ENCODE data around the gene KNL1.
"Not testable (repeated sequence)": the region's sequence is repeated elsewhere in the genome, so short reads cannot be mapped to it uniquely, and the experiment has no call there.

The KNL1 gene

GRCh38 chr15:40680959-40681358 is 86.9 kb downstream of the KNL1 start:
- DNase-seq = not testable (repeated sequence)

DNA sequence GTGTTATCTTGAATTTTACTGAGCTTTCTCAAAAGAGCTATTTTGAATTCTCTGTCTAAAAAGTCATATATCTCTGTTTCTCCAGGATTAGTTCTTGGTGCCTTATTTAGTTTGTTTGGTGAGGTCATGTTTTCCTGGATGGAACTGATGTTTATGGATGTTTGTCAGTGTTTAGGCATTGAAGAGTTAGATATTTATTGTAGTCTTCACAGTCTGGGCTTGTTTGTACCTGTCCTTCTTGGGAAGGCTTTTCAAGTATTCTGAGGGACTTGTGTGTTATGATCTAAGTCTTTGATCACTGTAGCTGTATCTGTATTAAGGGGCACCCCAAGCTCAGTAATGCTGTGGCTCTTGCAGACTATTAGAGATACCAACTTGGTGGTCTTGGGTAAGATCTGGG is 90.3 kb downstream of the KNL1 start:
- no peak for DNase-seq

DNA sequence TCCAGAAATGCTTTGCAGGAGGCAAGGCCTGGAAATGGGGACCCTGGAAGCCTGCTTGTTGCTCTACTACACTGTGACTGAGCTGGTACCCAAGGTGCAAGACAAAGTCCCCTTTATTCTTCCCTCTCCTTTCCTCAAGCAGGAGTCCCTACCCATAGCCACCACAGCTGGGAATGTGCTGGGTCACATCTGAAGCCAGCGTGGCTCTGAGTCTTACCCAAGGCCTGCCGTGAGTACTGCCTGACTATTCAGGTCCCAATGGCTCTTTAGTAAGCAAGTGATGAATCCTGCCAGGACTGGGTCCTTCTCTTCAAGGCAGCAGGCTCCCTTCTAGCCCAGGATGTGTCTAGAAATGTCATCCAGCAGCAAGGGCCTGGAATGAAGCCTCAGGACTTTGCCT is 91.3 kb downstream of the KNL1 start:
- no peak for DNase-seq

GRCh38 chr15:40688932-40689799 is 95.1 kb downstream of the KNL1 start:
- no peak for DNase-seq

- DNase-seq = no peak
These were observed 97.7 kb downstream of the KNL1 start for GRCh38 chr15:40691737-40692136.

- no peak for DNase-seq
These were observed 100.0 kb downstream of the KNL1 start for GRCh38 chr15:40693904-40694687.

DNA sequence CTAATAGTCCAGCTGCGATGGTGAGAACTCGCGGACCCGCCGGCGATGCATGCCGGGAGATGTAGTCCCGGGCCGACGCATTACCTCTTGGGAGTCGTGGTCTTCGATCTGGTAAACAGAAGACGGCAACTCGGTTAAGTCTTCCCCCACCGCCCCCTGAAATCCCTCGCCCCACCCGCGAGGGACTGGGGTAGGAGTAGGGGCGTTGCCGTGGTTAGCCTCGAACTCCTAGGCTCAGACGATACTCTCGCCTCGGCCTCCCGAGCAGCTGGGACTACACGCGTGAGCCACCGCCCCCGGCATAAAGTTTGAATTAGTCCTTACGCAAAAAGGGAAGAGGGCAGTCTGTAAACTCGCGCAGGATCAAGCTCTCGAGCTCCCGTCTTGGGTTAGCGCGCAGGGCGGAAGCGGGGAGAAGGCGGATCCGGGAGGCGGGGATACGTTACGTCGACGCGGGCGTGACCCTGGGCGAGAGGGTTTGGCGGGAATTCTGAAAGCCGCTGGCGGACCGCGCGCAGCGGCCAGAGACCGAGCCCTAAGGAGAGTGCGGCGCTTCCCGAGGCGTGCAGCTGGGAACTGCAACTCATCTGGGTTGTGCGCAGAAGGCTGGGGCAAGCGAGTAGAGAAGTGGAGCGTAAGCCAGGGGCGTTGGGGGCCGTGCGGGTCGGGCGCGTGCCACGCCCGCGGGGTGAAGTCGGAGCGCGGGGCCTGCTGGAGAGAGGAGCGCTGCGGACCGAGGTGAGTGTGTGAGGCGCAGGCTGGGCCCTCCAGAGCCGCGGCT is 100.8 kb downstream of the KNL1 start, which contains the start of gene RAD51:
RAD51 (plus strand) TSS at position 487 of the 781 bp plus-strand sequence. CDS start 3,585 bp downstream, outside the sequence.
- peak; percentile 75 for DNase-seq

DNA sequence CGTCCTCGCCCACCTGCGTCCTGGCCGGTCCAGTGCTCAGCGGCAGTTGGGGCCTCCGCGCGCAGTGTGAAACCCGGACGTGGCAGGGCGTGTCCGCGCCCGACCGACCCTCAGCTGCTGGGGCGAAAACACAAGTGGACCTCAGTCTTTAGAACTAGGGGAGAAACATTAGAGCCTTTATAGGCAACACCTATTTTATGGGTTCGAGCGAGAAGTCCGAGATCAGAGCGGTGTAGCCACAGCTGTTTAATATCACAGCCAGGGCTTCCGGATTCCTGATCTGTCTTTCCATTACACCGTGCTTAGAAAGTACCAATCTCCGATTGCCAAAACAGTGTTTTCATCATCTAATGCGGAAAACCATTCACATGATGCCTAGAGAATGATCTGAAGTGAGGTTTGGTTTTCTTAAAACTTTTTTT is 101.4 kb downstream of the KNL1 start:
- no peak for DNase-seq

DNA sequence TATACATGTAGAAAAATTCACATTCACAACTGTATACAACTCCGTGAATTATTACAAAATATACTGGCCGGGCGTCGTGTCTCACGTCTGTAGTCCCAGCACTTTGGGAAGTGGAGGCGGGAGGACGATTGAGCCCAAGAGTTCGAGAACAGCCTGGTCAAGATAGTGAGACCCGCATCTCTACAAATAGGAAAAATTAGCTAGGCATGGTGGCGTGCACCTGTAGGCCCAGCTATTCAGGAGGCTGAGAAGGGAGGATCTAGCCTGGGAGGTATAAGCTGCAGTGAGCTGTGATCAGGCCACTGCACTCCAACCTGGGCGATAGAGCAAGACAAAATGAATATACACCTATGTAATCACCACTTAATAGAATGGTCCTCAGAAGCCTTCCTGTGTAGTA is 102.2 kb downstream of the KNL1 start:
- DNase-seq = no peak

DNA sequence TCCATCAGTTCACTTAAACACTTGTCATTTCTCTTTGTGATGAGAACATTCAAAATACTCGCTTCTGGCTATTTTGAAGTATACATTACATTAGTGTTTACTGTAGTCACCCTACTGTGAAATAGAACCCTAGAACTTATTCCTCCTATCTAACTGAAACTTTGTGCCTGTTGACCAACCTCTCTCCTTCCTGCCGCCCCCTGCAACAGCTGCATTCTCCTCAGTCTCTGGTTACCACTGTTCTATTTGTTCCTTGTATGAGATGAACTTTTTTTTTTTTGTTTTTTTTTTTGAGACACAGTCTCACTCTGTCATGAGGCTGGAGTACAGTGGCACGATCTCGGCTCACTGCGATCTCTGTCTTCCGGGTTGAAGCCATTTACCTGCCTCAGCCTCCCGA is 103.9 kb downstream of the KNL1 start:
- no peak for DNase-seq

- DNase-seq = no peak
These were observed 108.0 kb downstream of the KNL1 start for GRCh38 chr15:40702077-40702476.

GRCh38 chr15:40706121-40706520 is 112.1 kb downstream of the KNL1 start:
- DNase-seq = no peak
